ENCODE results near the gene TUBA1B. TPM values are rescaled to one million over a fixed set of nuclear protein-coding genes. Genes with fewer than 3 reads are reported as not detected.
"Not testable (repeated sequence)": the region's sequence is repeated elsewhere in the genome, so short reads cannot be mapped to it uniquely, and the experiment has no call there.

The TUBA1B gene
- 2,940 and 4,183 TPM in 2 replicates for total RNA-seq (2014; rRNA removed; shearing (Covaris generic); ENCODE audit: low replicate concordance)

GRCh38 chr12:49131051-49131893 is at the start of gene TUBA1B:
Gene TUBA1B, minus strand, starts transcription at chr12:49131395. Its CDS starts 95 bp downstream, at chr12:49131300.
- Histone ChIP-seq H3K4me3 (peak within 1 kb of the TSS; percentile 100), H3K9me3 (peaks cover 2% of the 10 kb centered on the region; the same call in 1 of the 2 replicates), H3K36me3 (peaks cover 38% of the 10 kb centered on the region), H3K27me3 (no peaks in the 10 kb centered on the region)
- peak; percentile 88 for DNase-seq

DNA sequence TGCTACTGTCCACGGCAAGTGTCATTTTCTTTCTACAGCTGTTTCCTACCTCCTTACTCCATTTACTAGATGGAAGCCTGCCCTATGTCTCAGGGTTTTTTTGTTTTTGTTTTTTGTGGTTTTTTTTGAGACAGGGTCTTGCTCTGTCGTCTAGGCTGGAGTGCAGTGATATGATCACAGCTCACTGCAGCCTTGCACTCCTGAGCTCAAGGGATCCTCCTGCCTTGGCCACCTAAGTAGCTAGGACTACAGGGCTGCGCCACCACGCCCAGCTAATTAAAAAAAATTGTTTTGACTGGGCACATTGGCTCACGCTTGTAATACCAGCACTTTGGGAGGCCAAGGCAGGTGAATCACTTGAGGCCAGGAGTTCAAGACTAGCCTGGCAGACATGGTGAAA is 43.0 kb upstream of the TUBA1B start:
- Histone ChIP-seq H3K4me3 (no peak overlapping the region), H3K27me3 (no peaks in the 10 kb centered on the region), H3K36me3 (no peaks in the 10 kb centered on the region), H3K9me3 (no peaks in the 10 kb centered on the region)
- no peak for DNase-seq

GRCh38 chr12:49170924-49171323 is 39.7 kb upstream of the TUBA1B start:
- Histone ChIP-seq H3K4me3 (no peak overlapping the region), H3K27me3 (no peaks in the 10 kb centered on the region), H3K36me3 (no peaks in the 10 kb centered on the region), H3K9me3 (no peaks in the 10 kb centered on the region)
- DNase-seq = no peak

GRCh38 chr12:49165114-49165513 is 33.9 kb upstream of the TUBA1B start:
- Histone ChIP-seq H3K36me3 (no peaks in the 10 kb centered on the region), H3K4me3 (no peak overlapping the region), H3K27me3 (no peaks in the 10 kb centered on the region), H3K9me3 (no peaks in the 10 kb centered on the region)
- DNase-seq = no peak

GRCh38 chr12:49161901-49162300 is 30.7 kb upstream of the TUBA1B start:
- not testable (repeated sequence) for H3K27me3 ChIP-seq, H3K9me3 ChIP-seq, DNase-seq, H3K36me3 ChIP-seq, H3K4me3 ChIP-seq

GRCh38 chr12:49161092-49161795 is 30.0 kb upstream of the TUBA1B start:
- Histone ChIP-seq H3K9me3 (no peaks in the 10 kb centered on the region), H3K4me3 (no peak overlapping the region), H3K36me3 (no peaks in the 10 kb centered on the region), H3K27me3 (no peaks in the 10 kb centered on the region)
- no peak for DNase-seq

GRCh38 chr12:49160399-49160798 is 29.2 kb upstream of the TUBA1B start:
- no peaks in the 10 kb centered on the region for H3K36me3 ChIP-seq
- H3K27me3 ChIP-seq = no peaks in the 10 kb centered on the region
- no peaks in the 10 kb centered on the region for H3K9me3 ChIP-seq
- no peak for DNase-seq
- H3K4me3 ChIP-seq = no peak overlapping the region

- no peak for DNase-seq
- Histone ChIP-seq H3K27me3 (no peaks in the 10 kb centered on the region), H3K4me3 (no peak overlapping the region), H3K9me3 (no peaks in the 10 kb centered on the region), H3K36me3 (no peaks in the 10 kb centered on the region)
Observed at GRCh38 chr12:49154221-49154620, 23.0 kb upstream of the TUBA1B start.

- Histone ChIP-seq H3K9me3 (no peaks in the 10 kb centered on the region), H3K4me3 (no peak overlapping the region), H3K36me3 (no peaks in the 10 kb centered on the region), H3K27me3 (no peaks in the 10 kb centered on the region)
- no peak for DNase-seq
Observed at GRCh38 chr12:49147384-49147783, 16.2 kb upstream of the TUBA1B start.

DNA sequence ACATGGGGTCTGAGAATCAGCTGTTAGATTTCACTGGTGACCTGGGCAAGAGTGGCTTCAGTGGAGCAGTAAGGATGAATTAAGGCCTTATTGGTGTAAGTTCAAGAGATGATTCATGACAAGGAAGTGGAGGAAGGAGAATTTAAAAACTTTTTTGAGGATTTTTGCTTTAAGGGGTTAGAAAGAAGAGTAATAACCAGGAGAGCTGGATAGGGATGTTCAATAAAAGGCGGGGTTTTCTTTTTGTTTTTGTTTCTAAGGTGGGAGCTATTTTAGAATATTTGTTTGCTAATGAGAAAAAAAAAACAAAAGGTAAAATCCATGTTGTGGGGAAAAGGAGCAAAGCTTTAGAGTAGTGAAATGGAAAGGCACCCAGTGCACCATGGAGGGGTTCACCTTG is 15.2 kb upstream of the TUBA1B start:
- Histone ChIP-seq H3K9me3 (no peaks in the 10 kb centered on the region), H3K36me3 (no peaks in the 10 kb centered on the region), H3K27me3 (no peaks in the 10 kb centered on the region), H3K4me3 (no peak overlapping the region)
- DNase-seq = no peak

GRCh38 chr12:49144384-49144783 is 13.2 kb upstream of the TUBA1B start:
- no peak for DNase-seq
- H3K36me3 ChIP-seq = no peaks in the 10 kb centered on the region
- no peaks in the 10 kb centered on the region for H3K9me3 ChIP-seq
- no peaks in the 10 kb centered on the region for H3K27me3 ChIP-seq
- H3K4me3 ChIP-seq = no peak overlapping the region

GRCh38 chr12:49138999-49139398 is 7.8 kb upstream of the TUBA1B start:
- Histone ChIP-seq H3K36me3 (no peaks in the 10 kb centered on the region), H3K27me3 (no peaks in the 10 kb centered on the region), H3K4me3 (no peak overlapping the region), H3K9me3 (no peaks in the 10 kb centered on the region)
- no peak for DNase-seq

GRCh38 chr12:49138587-49138986 is 7.4 kb upstream of the TUBA1B start:
- Histone ChIP-seq H3K27me3 (no peaks in the 10 kb centered on the region), H3K4me3 (no peak overlapping the region), H3K36me3 (no peaks in the 10 kb centered on the region), H3K9me3 (no peaks in the 10 kb centered on the region)
- no peak for DNase-seq

- H3K27me3 ChIP-seq = no peaks in the 10 kb centered on the region
- H3K36me3 ChIP-seq = no peaks in the 10 kb centered on the region
- H3K4me3 ChIP-seq = no peak overlapping the region
- no peak for DNase-seq
- no peaks in the 10 kb centered on the region for H3K9me3 ChIP-seq
Observed at GRCh38 chr12:49137476-49137875, 6.3 kb upstream of the TUBA1B start.

GRCh38 chr12:49136997-49137396 is 5.8 kb upstream of the TUBA1B start:
- not testable (repeated sequence) for DNase-seq, H3K9me3 ChIP-seq, H3K36me3 ChIP-seq, H3K27me3 ChIP-seq, H3K4me3 ChIP-seq

- H3K27me3 ChIP-seq = no peaks in the 10 kb centered on the region
- H3K4me3 ChIP-seq = peak overlapping the region; percentile 100
- DNase-seq = no peak
- H3K9me3 ChIP-seq = peaks cover 2% of the 10 kb centered on the region; the same call in 1 of the 2 replicates
- H3K36me3 ChIP-seq = peaks cover 26% of the 10 kb centered on the region
Observed at GRCh38 chr12:49133590-49133989, 2.4 kb upstream of the TUBA1B start.

DNA sequence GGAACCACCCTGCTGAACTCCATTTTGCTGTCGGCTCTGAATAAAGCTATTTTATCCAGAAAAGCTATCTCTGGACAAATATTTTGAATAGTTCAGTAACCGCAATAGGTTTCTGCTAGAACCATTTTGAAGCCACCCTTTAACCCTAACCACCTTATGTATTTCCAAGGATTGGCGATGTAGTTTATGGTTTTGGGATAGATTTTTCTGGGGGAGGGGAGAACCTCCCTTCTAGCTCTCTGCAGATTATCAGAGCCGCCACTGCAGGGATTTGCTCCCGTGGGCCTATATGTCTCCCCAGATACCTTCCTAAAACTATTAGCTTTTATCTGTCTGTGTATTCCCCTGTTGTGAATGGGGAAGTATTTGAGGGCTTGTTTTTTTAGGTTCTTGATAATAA is 1.8 kb upstream of the TUBA1B start:
- H3K9me3 ChIP-seq = peaks cover 2% of the 10 kb centered on the region; the same call in 1 of the 2 replicates
- peaks cover 28% of the 10 kb centered on the region for H3K36me3 ChIP-seq
- no peak for DNase-seq
- no peaks in the 10 kb centered on the region for H3K27me3 ChIP-seq
- peak overlapping the region; percentile 100 for H3K4me3 ChIP-seq

All from MG63 (cell line).